ENCODE measurements around the gene SLC2A2. TPM values are rescaled to one million over a fixed set of nuclear protein-coding genes. Genes with fewer than 3 reads are reported as not detected.
A peak's percentile ranks its signal among the peaks of the same experiment; 100 is the strongest.

Gene SLC2A2
- total RNA-seq, 3 donors from 2014 or later = not detected

DNA sequence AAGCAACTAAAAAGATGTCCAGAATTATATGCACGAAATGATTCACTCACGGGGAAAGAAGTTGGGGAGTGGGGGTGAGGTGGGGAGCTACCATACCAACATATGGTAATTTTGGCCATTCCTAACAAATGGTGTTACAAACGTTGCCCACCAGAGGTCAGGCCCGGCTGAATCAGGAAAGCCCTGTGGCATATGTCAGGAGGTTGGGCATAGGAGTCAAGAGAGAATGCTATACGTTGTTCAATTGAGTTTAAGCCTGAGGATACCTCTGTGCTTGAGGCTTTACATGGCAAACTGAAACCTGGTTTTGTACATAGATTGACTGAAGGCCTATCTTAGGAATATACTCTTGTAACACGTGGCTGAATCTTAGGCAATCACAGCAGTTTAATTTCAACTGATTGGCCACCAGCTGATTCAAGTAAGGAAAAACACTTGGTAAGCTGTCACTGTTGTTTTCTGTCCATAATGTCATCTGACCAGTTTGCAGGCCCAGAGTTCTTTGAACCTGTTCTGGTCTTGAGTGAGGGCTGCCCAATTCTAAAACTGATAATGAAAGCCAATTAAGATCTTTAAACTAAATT is 23.4 kb upstream of the SLC2A2 start:
- Histone ChIP-seq H3K27me3 (no peaks in the 10 kb centered on the region), H3K27ac (no peak overlapping the region), H3K4me3 (no peak overlapping the region), H3K36me3 (no peaks in the 10 kb centered on the region), H3K9me3 (no peaks in the 10 kb centered on the region), H3K4me1 (no peaks in the 10 kb centered on the region)
- no peak for DNase-seq (ENCODE audit: low spot score in 2 of 2)
- intact Hi-C loops (cut with DNase I; ENCODE audit: low total_unique reads) = no loop called here
- TF ChIP-seq POLR2AphosphoS5 (IDR thresholded peaks at IDR 0.05) (no peak), POLR2A (IDR thresholded peaks at IDR 0.05) (no peak)
- TF ChIP-seq, protein P1, sequence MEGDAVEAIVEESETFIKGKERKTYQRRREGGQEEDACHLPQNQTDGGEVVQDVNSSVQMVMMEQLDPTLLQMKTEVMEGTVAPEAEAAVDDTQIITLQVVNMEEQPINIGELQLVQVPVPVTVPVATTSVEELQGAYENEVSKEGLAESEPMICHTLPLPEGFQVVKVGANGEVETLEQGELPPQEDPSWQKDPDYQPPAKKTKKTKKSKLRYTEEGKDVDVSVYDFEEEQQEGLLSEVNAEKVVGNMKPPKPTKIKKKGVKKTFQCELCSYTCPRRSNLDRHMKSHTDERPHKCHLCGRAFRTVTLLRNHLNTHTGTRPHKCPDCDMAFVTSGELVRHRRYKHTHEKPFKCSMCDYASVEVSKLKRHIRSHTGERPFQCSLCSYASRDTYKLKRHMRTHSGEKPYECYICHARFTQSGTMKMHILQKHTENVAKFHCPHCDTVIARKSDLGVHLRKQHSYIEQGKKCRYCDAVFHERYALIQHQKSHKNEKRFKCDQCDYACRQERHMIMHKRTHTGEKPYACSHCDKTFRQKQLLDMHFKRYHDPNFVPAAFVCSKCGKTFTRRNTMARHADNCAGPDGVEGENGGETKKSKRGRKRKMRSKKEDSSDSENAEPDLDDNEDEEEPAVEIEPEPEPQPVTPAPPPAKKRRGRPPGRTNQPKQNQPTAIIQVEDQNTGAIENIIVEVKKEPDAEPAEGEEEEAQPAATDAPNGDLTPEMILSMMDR (IDR thresholded peaks at IDR 0.05) = peak in 2 of 3 donors; percentile 32 to 41

DNA sequence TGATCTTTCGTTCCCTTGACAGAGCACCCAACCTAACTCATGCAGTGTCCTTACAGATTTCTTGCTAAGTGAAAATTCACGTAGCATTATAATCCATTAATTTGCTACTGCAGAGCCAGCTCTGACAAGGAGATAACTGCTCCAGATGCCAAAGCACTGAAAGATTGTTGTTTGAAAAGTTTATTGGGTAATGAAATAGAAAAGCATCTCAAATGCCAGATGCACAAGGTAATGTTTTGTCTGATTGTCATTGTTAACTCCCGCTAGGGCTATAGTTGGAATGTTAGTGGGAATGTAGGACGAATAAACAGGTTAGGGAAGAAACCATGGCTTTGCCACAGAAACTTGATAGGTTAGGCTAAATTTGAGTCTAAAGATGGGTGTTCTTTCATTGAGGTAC is 20.2 kb upstream of the SLC2A2 start:
- Histone ChIP-seq H3K27ac (no peak overlapping the region), H3K4me1 (no peaks in the 10 kb centered on the region), H3K9me3 (no peaks in the 10 kb centered on the region), H3K27me3 (no peaks in the 10 kb centered on the region), H3K4me3 (no peak overlapping the region), H3K36me3 (no peaks in the 10 kb centered on the region)
- DNase-seq (ENCODE audit: low spot score in 2 of 2) = no peak
- TF ChIP-seq, protein P1 (IDR thresholded peaks at IDR 0.05) = no peak
- no peak for TF ChIP-seq POLR2AphosphoS5 (IDR thresholded peaks at IDR 0.05)
- TF ChIP-seq POLR2A (IDR thresholded peaks at IDR 0.05) = no peak
- intact Hi-C loops (cut with DNase I; ENCODE audit: low total_unique reads) = no loop called here

DNA sequence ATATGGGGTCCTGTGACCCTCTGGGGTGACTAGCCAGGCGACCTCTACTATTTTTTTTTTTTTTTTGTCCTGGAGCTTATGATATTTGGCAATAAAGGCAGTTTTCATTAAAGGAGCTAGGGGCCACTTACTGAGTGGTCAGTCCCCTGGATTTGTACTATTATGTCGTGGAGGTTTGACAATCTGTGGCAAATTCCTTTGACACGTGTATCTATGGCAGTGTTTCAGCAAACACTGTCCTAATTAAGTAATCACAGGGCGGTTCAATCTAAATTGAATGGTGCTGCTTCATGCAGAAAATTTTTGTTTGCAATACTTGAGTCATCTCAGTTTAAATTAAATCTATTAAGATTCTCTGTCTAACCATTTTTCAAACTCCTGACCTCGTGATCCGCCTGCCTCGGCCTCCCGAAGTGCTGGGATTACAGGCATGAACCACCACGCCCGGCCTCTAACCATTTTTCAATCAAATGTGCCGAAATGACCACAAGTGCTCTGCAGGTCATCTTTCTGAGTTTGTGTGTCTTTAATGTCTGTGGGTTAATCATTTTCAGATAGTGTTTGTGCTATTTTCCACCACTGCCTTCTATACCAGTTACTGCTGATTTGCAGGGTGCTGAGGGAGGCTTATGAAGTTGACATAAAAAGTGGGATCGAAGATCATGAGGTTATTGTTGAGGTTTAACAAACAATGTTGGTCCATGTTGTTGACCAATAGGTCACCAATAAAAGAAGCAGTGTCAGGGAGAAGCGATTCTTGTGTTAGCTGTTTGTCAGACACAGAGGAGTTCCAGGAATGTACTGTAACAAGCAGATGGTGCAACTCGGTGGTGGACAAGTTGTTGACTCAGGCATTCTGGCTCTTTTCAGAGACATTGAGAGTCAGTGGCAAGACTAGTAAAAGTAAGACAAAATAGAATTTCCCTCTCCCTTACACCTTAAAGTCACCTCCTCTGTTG is 18.6 kb upstream of the SLC2A2 start:
- Histone ChIP-seq H3K36me3 (no peaks in the 10 kb centered on the region), H3K9me3 (no peaks in the 10 kb centered on the region), H3K27ac (no peak overlapping the region), H3K27me3 (no peaks in the 10 kb centered on the region), H3K4me3 (no peak overlapping the region), H3K4me1 (no peaks in the 10 kb centered on the region)
- TF ChIP-seq POLR2AphosphoS5 (IDR thresholded peaks at IDR 0.05) (no peak), POLR2A (IDR thresholded peaks at IDR 0.05) (no peak)
- TF ChIP-seq, protein P1 (IDR thresholded peaks at IDR 0.05) = no peak
- intact Hi-C loops (cut with DNase I; ENCODE audit: low total_unique reads) = no loop called here
- DNase-seq (ENCODE audit: low spot score in 2 of 2) = no peak

DNA sequence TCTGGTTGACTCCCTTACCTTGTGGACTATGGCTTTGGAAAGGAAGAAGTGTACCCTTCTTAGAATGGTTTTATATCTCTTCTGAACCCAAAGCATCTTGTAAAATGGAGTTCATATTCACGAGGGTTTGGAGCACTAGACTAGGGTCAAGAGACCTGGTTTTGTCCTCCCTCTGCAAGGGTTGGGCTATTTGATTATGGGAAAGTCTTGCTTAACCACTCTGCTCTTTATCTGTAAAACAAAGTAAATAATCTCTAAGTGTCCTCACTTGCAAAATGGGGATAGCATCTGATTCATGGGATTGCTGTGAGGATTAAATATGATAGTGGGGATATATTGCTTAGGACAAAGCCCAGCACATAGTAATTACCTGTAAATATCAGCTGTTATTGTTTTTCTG is 17.9 kb upstream of the SLC2A2 start:
- H3K27me3 ChIP-seq = no peaks in the 10 kb centered on the region
- TF ChIP-seq POLR2AphosphoS5 (IDR thresholded peaks at IDR 0.05) = no peak
- TF ChIP-seq, protein P1 (IDR thresholded peaks at IDR 0.05) = no peak
- no peak for TF ChIP-seq POLR2A (IDR thresholded peaks at IDR 0.05)
- H3K27ac ChIP-seq = no peak overlapping the region
- no peaks in the 10 kb centered on the region for H3K36me3 ChIP-seq
- H3K4me1 ChIP-seq = no peaks in the 10 kb centered on the region
- no peak for DNase-seq (ENCODE audit: low spot score in 2 of 2)
- intact Hi-C loops (cut with DNase I; ENCODE audit: low total_unique reads) = no loop called here
- no peak overlapping the region for H3K4me3 ChIP-seq
- no peaks in the 10 kb centered on the region for H3K9me3 ChIP-seq

DNA sequence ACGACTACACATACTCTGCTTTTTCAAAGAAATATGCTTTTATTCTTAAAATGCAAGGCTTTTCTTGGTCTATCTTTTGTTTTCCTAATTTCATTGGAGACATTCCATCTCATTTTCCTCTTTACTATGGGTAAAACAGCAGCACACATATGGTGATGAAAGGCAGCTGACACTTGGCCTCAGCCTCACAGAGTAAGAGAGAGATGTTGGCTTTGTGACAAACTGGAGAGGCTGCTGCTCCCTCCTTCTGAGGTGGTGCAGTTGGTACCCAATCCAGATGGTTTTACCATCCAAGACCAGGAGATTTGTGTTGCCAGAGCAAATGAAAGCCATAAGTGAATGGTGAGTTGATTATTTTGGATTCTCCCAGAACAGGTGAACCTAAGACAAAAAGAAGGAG is 13.2 kb upstream of the SLC2A2 start:
- intact Hi-C loops (cut with DNase I; ENCODE audit: low total_unique reads) = no loop called here
- no peaks in the 10 kb centered on the region for H3K36me3 ChIP-seq
- DNase-seq (ENCODE audit: low spot score in 2 of 2) = no peak
- no peak overlapping the region for H3K27ac ChIP-seq
- H3K9me3 ChIP-seq = no peaks in the 10 kb centered on the region
- no peak overlapping the region for H3K4me3 ChIP-seq
- TF ChIP-seq POLR2A (IDR thresholded peaks at IDR 0.05) (no peak), POLR2AphosphoS5 (IDR thresholded peaks at IDR 0.05) (no peak)
- TF ChIP-seq, protein P1 (IDR thresholded peaks at IDR 0.05) = no peak
- no peaks in the 10 kb centered on the region for H3K4me1 ChIP-seq
- H3K27me3 ChIP-seq = no peaks in the 10 kb centered on the region
